ENCODE data around the gene CBLN3.
"Not testable (repeated sequence)": the region's sequence is repeated elsewhere in the genome, so short reads cannot be mapped to it uniquely, and the experiment has no call there.

The CBLN3 gene

GRCh38 chr14:24389226-24389848 lies 40.1 kb downstream of the CBLN3 start:
- in situ Hi-C loops (cut with HindIII; ENCODE audit: low sequenced_read_pairs), result no loop called here
- no peak overlapping the region for H3K4me3 ChIP-seq (ENCODE audit: low read depth, low read length)
- DNase-seq (ENCODE audit: low read depth, low spot score), result no peak
- TF ChIP-seq CTCF (IDR thresholded peaks at IDR 0.05; ENCODE audit: low read depth, low read length), result no peak

- no peak overlapping the region for H3K4me3 ChIP-seq (ENCODE audit: low read depth, low read length)
- DNase-seq (ENCODE audit: low read depth, low spot score), result no peak
- in situ Hi-C loops (cut with HindIII; ENCODE audit: low sequenced_read_pairs), result no loop called here
- no peak for TF ChIP-seq CTCF (IDR thresholded peaks at IDR 0.05; ENCODE audit: low read depth, low read length)
Measured at GRCh38 chr14:24388474-24389179, 40.8 kb downstream of the CBLN3 start.

- DNase-seq (ENCODE audit: low read depth, low spot score); in situ Hi-C loops (cut with HindIII; ENCODE audit: low sequenced_read_pairs); H3K4me3 ChIP-seq (ENCODE audit: low read depth, low read length): not testable (repeated sequence)
Measured at GRCh38 chr14:24387579-24387978, 41.9 kb downstream of the CBLN3 start.

- H3K4me3 ChIP-seq (ENCODE audit: low read depth, low read length), result no peak overlapping the region
- in situ Hi-C loops (cut with HindIII; ENCODE audit: low sequenced_read_pairs), result no loop called here
- TF ChIP-seq CTCF (IDR thresholded peaks at IDR 0.05; ENCODE audit: low read depth, low read length), result no peak
- DNase-seq (ENCODE audit: low read depth, low spot score), result no peak
Measured at GRCh38 chr14:24387009-24387345, 42.5 kb downstream of the CBLN3 start.

- in situ Hi-C loops (cut with HindIII; ENCODE audit: low sequenced_read_pairs), result no loop called here
- no peak overlapping the region for H3K4me3 ChIP-seq (ENCODE audit: low read depth, low read length)
- no peak for TF ChIP-seq CTCF (IDR thresholded peaks at IDR 0.05; ENCODE audit: low read depth, low read length)
- no peak for DNase-seq (ENCODE audit: low read depth, low spot score)
Measured at GRCh38 chr14:24385524-24385923, 43.9 kb downstream of the CBLN3 start.

GRCh38 chr14:24384169-24384568 lies 45.3 kb downstream of the CBLN3 start:
- TF ChIP-seq CTCF (IDR thresholded peaks at IDR 0.05; ENCODE audit: low read depth, low read length), result no peak
- in situ Hi-C loops (cut with HindIII; ENCODE audit: low sequenced_read_pairs), result no loop called here
- H3K4me3 ChIP-seq (ENCODE audit: low read depth, low read length), result no peak overlapping the region
- DNase-seq (ENCODE audit: low read depth, low spot score), result no peak

- no peak overlapping the region for H3K4me3 ChIP-seq (ENCODE audit: low read depth, low read length)
- in situ Hi-C loops (cut with HindIII; ENCODE audit: low sequenced_read_pairs), result no loop called here
- DNase-seq (ENCODE audit: low read depth, low spot score), result no peak
- no peak for TF ChIP-seq CTCF (IDR thresholded peaks at IDR 0.05; ENCODE audit: low read depth, low read length)
Measured at GRCh38 chr14:24382064-24382371, 47.5 kb downstream of the CBLN3 start.

Measured in astrocyte of the spinal cord (primary cell).